ENCODE data around the gene PRSS37.

PRSS37 gene

GRCh38 chr7:141860207-141860606 lies 18.9 kb upstream of the PRSS37 start:
- Histone ChIP-seq H3K27me3 (ENCODE audit: insufficient read depth, poor library complexity, severe bottlenecking) (no peaks in the 10 kb centered on the region), H3K27ac (replicated peaks) (no peak overlapping the region), H3K4me3 (replicated peaks; ENCODE audit: insufficient read depth, low read length) (no peak overlapping the region)
- no peak for DNase-seq (ENCODE audit: low read depth in 1 of 2, low spot score in 1 of 2)
- no peak for TF ChIP-seq GABPA (IDR thresholded peaks at IDR 0.05; ENCODE audit: low read depth)
- TF ChIP-seq, protein P1, sequence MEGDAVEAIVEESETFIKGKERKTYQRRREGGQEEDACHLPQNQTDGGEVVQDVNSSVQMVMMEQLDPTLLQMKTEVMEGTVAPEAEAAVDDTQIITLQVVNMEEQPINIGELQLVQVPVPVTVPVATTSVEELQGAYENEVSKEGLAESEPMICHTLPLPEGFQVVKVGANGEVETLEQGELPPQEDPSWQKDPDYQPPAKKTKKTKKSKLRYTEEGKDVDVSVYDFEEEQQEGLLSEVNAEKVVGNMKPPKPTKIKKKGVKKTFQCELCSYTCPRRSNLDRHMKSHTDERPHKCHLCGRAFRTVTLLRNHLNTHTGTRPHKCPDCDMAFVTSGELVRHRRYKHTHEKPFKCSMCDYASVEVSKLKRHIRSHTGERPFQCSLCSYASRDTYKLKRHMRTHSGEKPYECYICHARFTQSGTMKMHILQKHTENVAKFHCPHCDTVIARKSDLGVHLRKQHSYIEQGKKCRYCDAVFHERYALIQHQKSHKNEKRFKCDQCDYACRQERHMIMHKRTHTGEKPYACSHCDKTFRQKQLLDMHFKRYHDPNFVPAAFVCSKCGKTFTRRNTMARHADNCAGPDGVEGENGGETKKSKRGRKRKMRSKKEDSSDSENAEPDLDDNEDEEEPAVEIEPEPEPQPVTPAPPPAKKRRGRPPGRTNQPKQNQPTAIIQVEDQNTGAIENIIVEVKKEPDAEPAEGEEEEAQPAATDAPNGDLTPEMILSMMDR (IDR thresholded peaks at IDR 0.05; ENCODE audit: insufficient read depth, low read length): no peak
- TF ChIP-seq, protein P2, sequence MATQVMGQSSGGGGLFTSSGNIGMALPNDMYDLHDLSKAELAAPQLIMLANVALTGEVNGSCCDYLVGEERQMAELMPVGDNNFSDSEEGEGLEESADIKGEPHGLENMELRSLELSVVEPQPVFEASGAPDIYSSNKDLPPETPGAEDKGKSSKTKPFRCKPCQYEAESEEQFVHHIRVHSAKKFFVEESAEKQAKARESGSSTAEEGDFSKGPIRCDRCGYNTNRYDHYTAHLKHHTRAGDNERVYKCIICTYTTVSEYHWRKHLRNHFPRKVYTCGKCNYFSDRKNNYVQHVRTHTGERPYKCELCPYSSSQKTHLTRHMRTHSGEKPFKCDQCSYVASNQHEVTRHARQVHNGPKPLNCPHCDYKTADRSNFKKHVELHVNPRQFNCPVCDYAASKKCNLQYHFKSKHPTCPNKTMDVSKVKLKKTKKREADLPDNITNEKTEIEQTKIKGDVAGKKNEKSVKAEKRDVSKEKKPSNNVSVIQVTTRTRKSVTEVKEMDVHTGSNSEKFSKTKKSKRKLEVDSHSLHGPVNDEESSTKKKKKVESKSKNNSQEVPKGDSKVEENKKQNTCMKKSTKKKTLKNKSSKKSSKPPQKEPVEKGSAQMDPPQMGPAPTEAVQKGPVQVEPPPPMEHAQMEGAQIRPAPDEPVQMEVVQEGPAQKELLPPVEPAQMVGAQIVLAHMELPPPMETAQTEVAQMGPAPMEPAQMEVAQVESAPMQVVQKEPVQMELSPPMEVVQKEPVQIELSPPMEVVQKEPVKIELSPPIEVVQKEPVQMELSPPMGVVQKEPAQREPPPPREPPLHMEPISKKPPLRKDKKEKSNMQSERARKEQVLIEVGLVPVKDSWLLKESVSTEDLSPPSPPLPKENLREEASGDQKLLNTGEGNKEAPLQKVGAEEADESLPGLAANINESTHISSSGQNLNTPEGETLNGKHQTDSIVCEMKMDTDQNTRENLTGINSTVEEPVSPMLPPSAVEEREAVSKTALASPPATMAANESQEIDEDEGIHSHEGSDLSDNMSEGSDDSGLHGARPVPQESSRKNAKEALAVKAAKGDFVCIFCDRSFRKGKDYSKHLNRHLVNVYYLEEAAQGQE (IDR thresholded peaks at IDR 0.05; ENCODE audit: insufficient replicate concordance, low read depth): no peak
- no peak for TF ChIP-seq SPI1 (IDR thresholded peaks at IDR 0.05; ENCODE audit: borderline replicate concordance, low read depth)
- TF ChIP-seq POLR2AphosphoS5 (IDR thresholded peaks at IDR 0.05; ENCODE audit: low read depth): no peak

DNA sequence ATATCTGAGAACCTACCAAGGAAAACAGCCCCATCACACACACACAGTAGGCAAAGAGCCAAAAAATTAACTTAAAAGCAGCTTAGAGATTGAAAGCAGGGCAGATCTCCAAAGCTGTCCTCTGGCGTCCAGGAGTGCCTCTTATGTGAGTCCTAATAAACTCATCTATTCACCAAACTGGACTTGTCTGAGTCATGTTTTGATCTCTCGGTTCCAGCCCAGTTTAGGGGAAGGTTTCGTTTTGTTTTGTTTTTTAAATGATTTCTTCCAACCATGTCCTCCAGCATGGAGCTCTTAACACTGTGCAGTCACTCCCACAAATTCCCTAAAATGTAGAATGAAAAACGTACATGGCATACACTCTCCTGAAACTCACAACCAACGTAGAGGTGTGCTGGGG lies 6.7 kb upstream of the PRSS37 start:
- H3K27ac ChIP-seq (replicated peaks): no peak overlapping the region
- no peaks in the 10 kb centered on the region for H3K27me3 ChIP-seq (ENCODE audit: insufficient read depth, poor library complexity, severe bottlenecking)
- TF ChIP-seq GABPA (IDR thresholded peaks at IDR 0.05; ENCODE audit: low read depth) (no peak), POLR2AphosphoS5 (IDR thresholded peaks at IDR 0.05; ENCODE audit: low read depth) (no peak), SPI1 (IDR thresholded peaks at IDR 0.05; ENCODE audit: borderline replicate concordance, low read depth) (no peak)
- TF ChIP-seq, protein P2 (IDR thresholded peaks at IDR 0.05; ENCODE audit: insufficient replicate concordance, low read depth): no peak
- TF ChIP-seq, protein P1 (IDR thresholded peaks at IDR 0.05; ENCODE audit: insufficient read depth, low read length): no peak
- DNase-seq (ENCODE audit: low read depth in 1 of 2, low spot score in 1 of 2): no peak
- H3K4me3 ChIP-seq (replicated peaks; ENCODE audit: insufficient read depth, low read length): no peak overlapping the region

DNA sequence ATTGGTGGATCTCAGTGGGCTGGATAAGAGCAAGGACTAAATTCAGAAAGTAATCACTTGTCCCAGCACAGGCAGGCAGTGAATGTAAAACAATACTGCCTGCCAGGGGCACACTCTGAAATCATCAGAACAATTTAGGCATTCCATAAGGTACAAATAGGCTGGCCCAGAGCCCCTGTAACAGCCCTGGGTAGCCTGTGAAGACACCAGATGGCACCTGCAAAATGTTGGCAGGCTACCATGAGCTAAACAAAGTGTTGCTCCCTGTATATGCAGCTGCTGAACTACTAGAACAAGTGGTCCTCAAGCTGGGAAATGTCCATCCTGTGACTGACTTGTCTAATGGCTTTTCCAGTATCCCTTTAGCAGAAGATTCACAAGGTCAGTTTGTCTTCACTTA lies 3.0 kb upstream of the PRSS37 start:
- no peak for DNase-seq (ENCODE audit: low read depth in 1 of 2, low spot score in 1 of 2)
- no peaks in the 10 kb centered on the region for H3K27me3 ChIP-seq (ENCODE audit: insufficient read depth, poor library complexity, severe bottlenecking)

More for the DNA sequence above, 3.0 kb upstream of the PRSS37 start:
- no peak overlapping the region for H3K4me3 ChIP-seq (replicated peaks; ENCODE audit: insufficient read depth, low read length)
- no peak for TF ChIP-seq GABPA (IDR thresholded peaks at IDR 0.05; ENCODE audit: low read depth)
- TF ChIP-seq, protein P1 (IDR thresholded peaks at IDR 0.05; ENCODE audit: insufficient read depth, low read length): no peak
- TF ChIP-seq, protein P2 (IDR thresholded peaks at IDR 0.05; ENCODE audit: insufficient replicate concordance, low read depth): no peak
- no peak for TF ChIP-seq POLR2AphosphoS5 (IDR thresholded peaks at IDR 0.05; ENCODE audit: low read depth)
- TF ChIP-seq SPI1 (IDR thresholded peaks at IDR 0.05; ENCODE audit: borderline replicate concordance, low read depth): no peak
- no peak overlapping the region for H3K27ac ChIP-seq (replicated peaks)
